ENCODE results near the gene ASIP. TPM values are rescaled to one million over a fixed set of nuclear protein-coding genes. Genes with fewer than 3 reads are reported as not detected.

ASIP gene
- total and polyA plus RNA-seq, 12 donors: 0.46 to 15.1 (median 0.83) TPM; not detected in 5

- WGBS, 4 donors: 84 to 87% (median 86%) methylated on average over 19 of the region's 19 CpGs
- Histone ChIP-seq H3K9me3 (replicated peaks in 1 of 3) (no peaks in the 10 kb centered on the region), H3K27me3 (no peaks in the 10 kb centered on the region), H3K4me1 (replicated peaks in 1 of 2) (peaks cover 3 to 13% of the 10 kb centered on the region in 2 donors), H3K36me3 (replicated peaks in 1 of 2) (no peaks in the 10 kb centered on the region), H3K27ac (no peak overlapping the region), H3K4me3 (no peak overlapping the region)
- TF ChIP-seq CTCF (IDR thresholded peaks at IDR 0.05) (no peak), POLR2A (IDR thresholded peaks at IDR 0.05) (no peak)
- no peak for DNase-seq
- intact Hi-C loops (cut with DNase I): loop anchor here (5.0 to 10.0 kb wide), 4 partner anchors 164 to 454 kb away; no protein-coding TSS in a partner anchor
Observed at GRCh38 chr20:34310481-34311117, 69.4 kb downstream of the ASIP start.

- H3K9me3 ChIP-seq (replicated peaks in 1 of 3): no peaks in the 10 kb centered on the region
- peak overlapping the region in 1 of 4 donors; percentile 13 for H3K4me3 ChIP-seq
- H3K4me1 ChIP-seq (replicated peaks in 1 of 2): peaks cover 3 to 13% of the 10 kb centered on the region in 2 donors
- TF ChIP-seq POLR2A (IDR thresholded peaks at IDR 0.05) (no peak), CTCF (IDR thresholded peaks at IDR 0.05) (no peak)
- intact Hi-C loops (cut with DNase I): loop anchor here (5.0 to 10.0 kb wide), 4 partner anchors 163 to 453 kb away; no protein-coding TSS in a partner anchor
- H3K27me3 ChIP-seq: no peaks in the 10 kb centered on the region
- H3K36me3 ChIP-seq (replicated peaks in 1 of 2): no peaks in the 10 kb centered on the region
- WGBS, 4 donors: 35 to 53% (median 39%) methylated on average over 12 to 45 of the region's 45 CpGs
- DNase-seq: no peak
- H3K27ac ChIP-seq: no peak overlapping the region
Observed at GRCh38 chr20:34311118-34312023, 70.1 kb downstream of the ASIP start.

- no peak overlapping the region for H3K27ac ChIP-seq
- no peak for DNase-seq
- H3K9me3 ChIP-seq (replicated peaks in 1 of 3): no peaks in the 10 kb centered on the region
- peak overlapping the region in 1 of 4 donors; percentile 13 for H3K4me3 ChIP-seq
- H3K27me3 ChIP-seq: no peaks in the 10 kb centered on the region
- TF ChIP-seq CTCF (IDR thresholded peaks at IDR 0.05) (no peak), POLR2A (IDR thresholded peaks at IDR 0.05) (no peak)
- intact Hi-C loops (cut with DNase I): loop anchor here (5.0 to 10.0 kb wide), 4 partner anchors 163 to 453 kb away; no protein-coding TSS in a partner anchor
- 11 to 37% (median 31%) methylated on average over 4 to 11 of the region's 11 CpGs for WGBS, 4 donors
- H3K4me1 ChIP-seq (replicated peaks in 1 of 2): peaks cover 3 to 13% of the 10 kb centered on the region in 2 donors
- H3K36me3 ChIP-seq (replicated peaks in 1 of 2): no peaks in the 10 kb centered on the region
Observed at GRCh38 chr20:34312024-34312460, 70.8 kb downstream of the ASIP start.

Data from adrenal gland (tissue), 12 donors.